Natural killer cell (primary cell): ENCODE results near the gene CAPZA2. TPM values are rescaled to one million over a fixed set of nuclear protein-coding genes. Genes with fewer than 3 reads are reported as not detected.

Experiments
- ATAC-seq, 3 donors: fragments of 150-1000 bp in 2 of 3; fragments of 200-7000 bp in 1 of 3; cut with Tn5 transposase; 1 replicate in 1 of 3; 2 replicates in 2 of 3; pipeline ENCODE4 v1.10.0; 2021; ENCODE audit warnings: mild to moderate bottlenecking in 2 of 3, moderate library complexity in 2 of 3
- DNase-seq, 2 donors: peaks; one replicate each; pipeline versions ENCODE4 v3.0.0 to v3.0.0-alpha.2; 2013 to 2021; ENCODE audit warnings: mixed read lengths in 1 of 2
- H3K27ac ChIP-seq: one replicate; pipeline ENCODE4 v1.5.1; 2013; ENCODE audit warnings: mild to moderate bottlenecking, low read length
- H3K27me3 ChIP-seq: one replicate; pipeline ENCODE4 v1.6.1; 2013; ENCODE audit warnings: low read length; ENCODE audit not compliant: control insufficient read depth, insufficient read depth
- H3K36me3 ChIP-seq: one replicate; pipeline ENCODE4 v1.6.1; 2013; ENCODE audit warnings: low read length; ENCODE audit not compliant: control insufficient read depth, insufficient read depth
- H3K4me1 ChIP-seq: one replicate; pipeline ENCODE4 v1.6.1; 2013; ENCODE audit warnings: low read length; ENCODE audit not compliant: control insufficient read depth, insufficient read depth
- H3K4me3 ChIP-seq: one replicate; pipeline ENCODE4 v1.5.1; 2013; ENCODE audit warnings: low read length
- H3K9me3 ChIP-seq: one replicate; pipeline ENCODE4 v1.6.1; 2013; ENCODE audit warnings: low read length; ENCODE audit not compliant: control insufficient read depth, insufficient read depth
- H3K27ac Mint-ChIP-seq, 2 donors: one replicate each; pipeline ENCODE4 v1.8.0; 2022; ENCODE audit warnings: mild to moderate bottlenecking in 2 of 2, mixed read lengths in 2 of 2, moderate library complexity in 1 of 2
- H3K27me3 Mint-ChIP-seq, 2 donors: one replicate each; pipeline ENCODE4 v1.8.0; 2022; ENCODE audit warnings: low read depth in 2 of 2, mixed read lengths in 2 of 2
- H3K36me3 Mint-ChIP-seq: one replicate; pipeline ENCODE4 v1.8.0; 2022; ENCODE audit warnings: mixed read lengths
- H3K4me1 Mint-ChIP-seq, 2 donors: one replicate each; pipeline ENCODE4 v1.8.0; 2022; ENCODE audit warnings: mixed read lengths in 2 of 2
- H3K4me3 Mint-ChIP-seq: one replicate; pipeline ENCODE4 v1.8.0; 2022; ENCODE audit warnings: mild to moderate bottlenecking, moderate library complexity, mixed read lengths
- H3K9me3 Mint-ChIP-seq, 2 donors: one replicate each; pipeline ENCODE4 v1.8.0; 2022; ENCODE audit warnings: mixed read lengths in 2 of 2
- WGBS: methylation state at CpG from one replicate; pipeline ENCODE4 v1.1.7; 2013; ENCODE audit warnings: missing lambda C conversion rate; ENCODE audit not compliant: insufficient coverage; 5-methylcytosine and 5-hydroxymethylcytosine counted together
- intact Hi-C: fragments of 100-400 bp; cut with micrococcal nuclease; formaldehyde crosslinking; loops from one replicate; pipeline ENCODE4 v1.14.2; 2022
- total RNA-seq, 4 donors: library from RNA; stranded (reverse); fragments of 120-200 nt in 1 of 4; gene quantifications; one replicate each; pipeline versions ENCODE4 v1.2.3 to v1.2.4, GENCODE V29; 2013 to 2022
- TF ChIP-seq, protein P1 (sequence below): fragments of 200-600 bp; IDR thresholded peaks from one replicate; pipeline ENCODE4 v1.8.0; 2022; ENCODE audit warnings: antibody characterized with exemption

CAPZA2 gene
- total RNA-seq, 3 donors from 2014 or later (not counting 1 experiment from before 2014, with no cell fraction given) = 97.0 to 135 (median 131) TPM

GRCh38 chr7:116862951-116863670 is 724 bp downstream of the CAPZA2 start:
- no peaks in the 10 kb centered on the region for H3K9me3 Mint-ChIP-seq
- TF ChIP-seq, protein P1, sequence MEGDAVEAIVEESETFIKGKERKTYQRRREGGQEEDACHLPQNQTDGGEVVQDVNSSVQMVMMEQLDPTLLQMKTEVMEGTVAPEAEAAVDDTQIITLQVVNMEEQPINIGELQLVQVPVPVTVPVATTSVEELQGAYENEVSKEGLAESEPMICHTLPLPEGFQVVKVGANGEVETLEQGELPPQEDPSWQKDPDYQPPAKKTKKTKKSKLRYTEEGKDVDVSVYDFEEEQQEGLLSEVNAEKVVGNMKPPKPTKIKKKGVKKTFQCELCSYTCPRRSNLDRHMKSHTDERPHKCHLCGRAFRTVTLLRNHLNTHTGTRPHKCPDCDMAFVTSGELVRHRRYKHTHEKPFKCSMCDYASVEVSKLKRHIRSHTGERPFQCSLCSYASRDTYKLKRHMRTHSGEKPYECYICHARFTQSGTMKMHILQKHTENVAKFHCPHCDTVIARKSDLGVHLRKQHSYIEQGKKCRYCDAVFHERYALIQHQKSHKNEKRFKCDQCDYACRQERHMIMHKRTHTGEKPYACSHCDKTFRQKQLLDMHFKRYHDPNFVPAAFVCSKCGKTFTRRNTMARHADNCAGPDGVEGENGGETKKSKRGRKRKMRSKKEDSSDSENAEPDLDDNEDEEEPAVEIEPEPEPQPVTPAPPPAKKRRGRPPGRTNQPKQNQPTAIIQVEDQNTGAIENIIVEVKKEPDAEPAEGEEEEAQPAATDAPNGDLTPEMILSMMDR = no peak
- Histone ChIP-seq H3K4me1 (peaks cover 16% of the 10 kb centered on the region), H3K27me3 (no peaks in the 10 kb centered on the region), H3K27ac (peak overlapping the region; percentile 88), H3K4me3 (peak overlapping the region; percentile 80), H3K36me3 (no peaks in the 10 kb centered on the region), H3K9me3 (no peaks in the 10 kb centered on the region)
- peaks cover 15 to 16% of the 10 kb centered on the region in 2 donors for H3K27me3 Mint-ChIP-seq
- under 1% methylated on average over 33 of the region's 33 CpGs for WGBS
- H3K4me3 Mint-ChIP-seq = peak overlapping the region; percentile 99
- ATAC-seq = peak in 2 of 3 donors; percentile 16 to 19
- no peaks in the 10 kb centered on the region for H3K36me3 Mint-ChIP-seq
- peak overlapping the region; percentile 93 to 95 for H3K27ac Mint-ChIP-seq
- DNase-seq = peak in 1 of 2 donors; percentile 22
- intact Hi-C loops = loop anchor here (2.0 to 5.0 kb wide), 2 partner anchors 90 to 651 kb away; partner anchors contain the start of genes ST7 and TES
- peaks cover 41 to 55% of the 10 kb centered on the region in 2 donors for H3K4me1 Mint-ChIP-seq

DNA sequence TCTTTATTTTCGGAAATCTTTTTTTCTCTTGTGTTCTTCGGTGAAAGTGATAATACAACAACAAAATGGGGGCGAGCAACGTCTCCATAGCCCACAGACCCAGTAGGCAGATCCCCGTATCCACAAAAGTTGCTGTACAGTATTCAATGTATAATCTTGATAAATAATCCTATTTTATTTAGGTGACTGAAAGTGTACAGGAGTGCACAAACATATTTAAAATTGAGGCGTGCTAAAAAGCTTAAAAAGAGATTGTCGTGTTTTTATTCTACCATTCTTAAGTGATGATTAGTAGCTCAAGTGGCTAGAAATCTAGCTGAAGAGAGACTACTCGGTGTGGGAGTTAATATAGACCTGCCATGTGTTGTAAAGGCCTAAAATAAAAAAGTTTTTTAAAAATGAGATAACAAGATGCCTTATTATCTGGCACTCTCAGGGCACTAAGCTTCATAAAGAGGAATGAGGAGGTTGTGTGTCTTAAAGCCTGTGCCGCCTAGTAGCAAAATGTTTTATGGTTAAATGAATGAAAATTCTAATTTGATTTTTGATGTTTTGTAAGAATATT is 1.6 kb downstream of the CAPZA2 start:
- H3K4me1 ChIP-seq = peaks cover 16% of the 10 kb centered on the region
- Mint-ChIP-seq H3K27ac (peak overlapping the region; percentile 93 to 95), H3K4me1 (peaks cover 42 to 58% of the 10 kb centered on the region in 2 donors), H3K36me3 (no peaks in the 10 kb centered on the region), H3K9me3 (no peaks in the 10 kb centered on the region), H3K27me3 (peaks cover 7 to 9% of the 10 kb centered on the region in 2 donors), H3K4me3 (peak overlapping the region; percentile 99)
- TF ChIP-seq, protein P1 = no peak
- H3K27me3 ChIP-seq = no peaks in the 10 kb centered on the region
- no peak for DNase-seq
- H3K36me3 ChIP-seq = no peaks in the 10 kb centered on the region
- H3K27ac ChIP-seq = no peak overlapping the region
- ATAC-seq = no peak
- 36% methylated on average over 9 of the region's 9 CpGs for WGBS
- no peaks in the 10 kb centered on the region for H3K9me3 ChIP-seq
- intact Hi-C loops = loop anchor here (2.0 to 5.0 kb wide), 2 partner anchors 89 to 652 kb away; partner anchors contain the start of genes ST7 and TES
- no peak overlapping the region for H3K4me3 ChIP-seq

DNA sequence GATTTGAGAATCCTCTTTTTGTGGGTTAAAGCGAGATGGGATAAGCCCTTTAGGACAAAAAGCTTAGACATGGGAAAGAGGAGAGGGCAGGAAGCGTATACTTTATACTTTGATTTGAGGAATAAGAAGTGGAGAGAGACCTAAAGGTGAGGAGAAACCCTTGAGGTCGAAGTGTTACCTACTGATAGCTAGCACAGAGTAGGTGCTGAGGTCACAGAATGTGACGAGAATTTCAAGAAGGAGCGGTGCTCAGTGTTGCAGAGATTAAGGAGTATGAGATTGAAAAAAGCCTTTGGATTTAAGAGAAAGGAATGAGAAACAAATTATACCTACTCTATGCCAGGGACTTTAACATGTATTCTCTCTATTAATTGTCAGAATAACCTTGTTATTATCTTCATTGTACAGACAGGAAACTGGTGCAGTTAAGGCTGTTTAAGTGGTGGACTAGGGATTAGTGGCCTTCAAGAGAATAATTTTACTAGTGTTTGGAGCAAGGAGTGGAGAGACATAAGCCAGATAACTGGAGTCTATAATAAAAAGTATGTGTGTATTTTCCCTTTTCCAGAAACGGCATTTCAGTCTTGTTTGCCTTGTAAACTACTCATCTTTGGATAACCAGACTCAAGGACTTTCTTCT is 8.8 kb downstream of the CAPZA2 start:
- Histone ChIP-seq H3K4me3 (no peak overlapping the region), H3K4me1 (peaks cover 8% of the 10 kb centered on the region), H3K36me3 (no peaks in the 10 kb centered on the region), H3K9me3 (no peaks in the 10 kb centered on the region), H3K27ac (no peak overlapping the region), H3K27me3 (no peaks in the 10 kb centered on the region)
- DNase-seq (no peak), ATAC-seq (peak in 2 of 3 donors; percentile 37 to 55)
- H3K4me3 Mint-ChIP-seq = peak overlapping the region; percentile 15
- 85% methylated on average over 6 of the region's 6 CpGs for WGBS
- no peaks in the 10 kb centered on the region for H3K9me3 Mint-ChIP-seq
- intact Hi-C loops = no loop called here
- H3K36me3 Mint-ChIP-seq = no peaks in the 10 kb centered on the region
- peaks cover 64 to 67% of the 10 kb centered on the region in 2 donors for H3K4me1 Mint-ChIP-seq
- no peaks in the 10 kb centered on the region for H3K27me3 Mint-ChIP-seq
- TF ChIP-seq, protein P1 = no peak
- peak overlapping the region; percentile 8 to 36 for H3K27ac Mint-ChIP-seq
